Body of pancreas (tissue), 4 donors: ENCODE data around the gene CARHSP1. TPM values are rescaled to one million over a fixed set of nuclear protein-coding genes. Genes with fewer than 3 reads are reported as not detected.
A peak's percentile ranks its signal among the peaks of the same experiment; 100 is the strongest.

ENCODE experiments used
- ATAC-seq: fragments of 150-250 bp; one replicate; pipeline ENCODE4 v1.9.1; 2016
- DNase-seq, 4 donors: peaks; one replicate each; pipeline ENCODE4 v3.0.0-alpha.2; 2019
- H3K27ac ChIP-seq, 4 donors: fragments of 200-600 bp; sonication (generic); 1 replicate in 3 of 4; 2 replicates in 1 of 4; pipeline versions ENCODE4 v1.5.1 to v1.6.1; 2016 to 2019; ENCODE audit warnings: mild to moderate bottlenecking in 1 of 4, mixed read lengths in 1 of 4, moderate library complexity in 1 of 4
- H3K27me3 ChIP-seq, 2 donors: fragments of 200-600 bp; sonication (generic); one replicate each; pipeline ENCODE4 v1.6.0; 2016; ENCODE audit warnings: mild to moderate bottlenecking in 1 of 2
- H3K36me3 ChIP-seq, 2 donors: fragments of 200-600 bp; sonication (generic); replicated peaks in 1 of 2; 2 replicates each; pipeline ENCODE4 v1.5.1; 2016; ENCODE audit warnings: low read depth in 2 of 2; ENCODE audit not compliant: insufficient read depth in 1 of 2
- H3K4me1 ChIP-seq: fragments of 200-600 bp; sonication (generic); one replicate; pipeline ENCODE4 v1.6.0; 2016
- H3K4me3 ChIP-seq, 2 donors: fragments of 200-600 bp; sonication (generic); 1 replicate in 1 of 2; 2 replicates in 1 of 2; pipeline ENCODE4 v1.5.1; 2016 to 2019
- H3K9me3 ChIP-seq, 3 donors: fragments of 200-600 bp; sonication (generic); 1 replicate in 2 of 3; 2 replicates in 1 of 3; pipeline ENCODE4 v1.5.1; 2016
- POLR2A ChIP-seq, 3 donors: fragments of 450-650 bp; IDR thresholded peaks; one replicate each; pipeline ENCODE4 v1.6.1; 2016; ENCODE audit warnings: antibody characterized with exemption in 3 of 3, mild to moderate bottlenecking in 2 of 3
- WGBS, 2 donors: methylation state at CpG; one replicate each; pipeline ENCODE4 v1.1.5; 2017; 5-methylcytosine and 5-hydroxymethylcytosine counted together
- intact Hi-C: fragments of 100-400 bp; cut with DNase I; formaldehyde crosslinking; loops from one replicate; pipeline ENCODE4 v1.15.1; 2023
- total RNA-seq, 2 donors: library from RNA; depleted of rRNA; stranded (reverse); fragments of >200 nt; gene quantifications; one replicate each; pipeline ENCODE4 v1.1.0, GENCODE V29; 2016
- TF ChIP-seq, protein P1 (sequence below), 7 experiments: fragments of 450-650 bp in 4 of 7; fragments of 200-600 bp in 3 of 7; sonication (generic) in 3 of 7; IDR thresholded peaks; one replicate each; pipeline ENCODE4 v1.5.1; 2016 to 2019; ENCODE audit warnings: antibody characterized with exemption in 7 of 7

CARHSP1 gene
- total RNA-seq, 2 donors from 2014 or later: 16.5 to 59.9 TPM

DNA sequence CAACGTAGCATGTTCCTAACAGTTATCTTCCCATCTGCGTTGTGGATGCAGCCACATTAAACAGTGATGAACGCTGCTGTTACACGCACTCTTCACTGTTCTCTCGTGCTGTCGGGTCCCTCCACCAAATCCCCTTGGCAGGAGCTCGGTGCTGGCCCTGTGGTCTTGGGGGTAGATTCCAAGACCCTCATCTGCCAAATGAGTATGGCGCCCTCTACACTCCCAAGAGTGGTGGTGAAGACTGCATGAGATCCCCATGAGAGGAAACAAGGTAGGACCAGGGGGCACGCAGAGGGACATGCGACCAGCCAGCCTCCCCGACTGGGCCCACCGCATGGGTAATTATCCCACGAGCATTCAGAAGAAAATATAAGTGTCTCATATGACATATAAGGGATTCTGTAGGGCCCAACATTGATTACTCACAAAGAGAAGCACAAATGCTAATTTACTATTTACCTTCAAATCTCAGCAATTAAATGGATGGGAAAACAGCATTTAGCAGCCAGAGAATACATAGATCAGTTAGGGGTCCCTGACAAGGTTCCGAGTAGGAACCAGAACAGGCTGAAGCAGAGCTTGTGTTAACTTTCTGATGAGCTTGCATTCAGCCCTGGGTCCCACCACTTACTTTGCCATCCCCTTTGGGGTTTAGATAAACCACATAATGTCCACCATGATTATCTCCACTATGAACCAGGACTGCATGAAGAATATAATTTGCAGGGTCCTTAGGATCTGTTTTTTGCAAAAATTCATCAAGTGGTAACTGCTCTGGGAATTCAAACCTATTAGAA lies 37.2 kb upstream of the CARHSP1 start:
- Histone ChIP-seq H3K36me3 (peaks cover 20 to 54% of the 10 kb centered on the region in 2 donors), H3K9me3 (no peaks in the 10 kb centered on the region)

DNA sequence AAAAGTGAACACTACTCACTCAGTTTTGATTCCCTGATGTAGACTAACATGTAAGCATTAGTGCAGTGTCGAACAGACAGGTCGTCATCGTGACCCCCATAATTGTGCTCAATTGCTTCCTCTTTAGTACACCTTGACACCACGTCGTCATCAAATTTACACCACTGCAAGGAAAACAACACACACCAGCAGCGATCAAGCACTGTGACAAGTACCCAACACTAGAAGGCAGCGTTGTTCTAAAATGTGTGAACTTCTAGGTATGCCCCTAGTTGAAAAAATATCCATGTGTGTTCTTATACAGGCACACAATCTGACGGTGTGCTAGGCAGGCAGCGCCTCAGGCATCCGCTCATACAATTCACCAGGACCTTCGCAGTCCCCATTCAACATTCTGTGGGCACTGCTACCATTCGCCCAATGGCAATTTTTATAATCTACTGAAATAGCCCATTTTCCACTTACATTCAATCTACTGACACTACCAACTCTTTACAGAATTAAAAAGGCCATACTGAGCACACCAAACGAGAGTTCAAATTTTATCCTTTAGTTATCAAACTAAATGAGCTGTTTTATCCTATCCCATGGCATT lies 36.5 kb upstream of the CARHSP1 start:
- no peaks in the 10 kb centered on the region for H3K4me1 ChIP-seq
- peaks cover 20 to 57% of the 10 kb centered on the region in 2 donors for H3K36me3 ChIP-seq
- intact Hi-C loops: no loop called here
- no peak for DNase-seq
- no peak for ATAC-seq
- TF ChIP-seq, protein P1, sequence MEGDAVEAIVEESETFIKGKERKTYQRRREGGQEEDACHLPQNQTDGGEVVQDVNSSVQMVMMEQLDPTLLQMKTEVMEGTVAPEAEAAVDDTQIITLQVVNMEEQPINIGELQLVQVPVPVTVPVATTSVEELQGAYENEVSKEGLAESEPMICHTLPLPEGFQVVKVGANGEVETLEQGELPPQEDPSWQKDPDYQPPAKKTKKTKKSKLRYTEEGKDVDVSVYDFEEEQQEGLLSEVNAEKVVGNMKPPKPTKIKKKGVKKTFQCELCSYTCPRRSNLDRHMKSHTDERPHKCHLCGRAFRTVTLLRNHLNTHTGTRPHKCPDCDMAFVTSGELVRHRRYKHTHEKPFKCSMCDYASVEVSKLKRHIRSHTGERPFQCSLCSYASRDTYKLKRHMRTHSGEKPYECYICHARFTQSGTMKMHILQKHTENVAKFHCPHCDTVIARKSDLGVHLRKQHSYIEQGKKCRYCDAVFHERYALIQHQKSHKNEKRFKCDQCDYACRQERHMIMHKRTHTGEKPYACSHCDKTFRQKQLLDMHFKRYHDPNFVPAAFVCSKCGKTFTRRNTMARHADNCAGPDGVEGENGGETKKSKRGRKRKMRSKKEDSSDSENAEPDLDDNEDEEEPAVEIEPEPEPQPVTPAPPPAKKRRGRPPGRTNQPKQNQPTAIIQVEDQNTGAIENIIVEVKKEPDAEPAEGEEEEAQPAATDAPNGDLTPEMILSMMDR (IDR thresholded peaks at IDR 0.05): peak in 4 of 7 experiments; percentile 13 to 48 (median 40)
- TF ChIP-seq POLR2A (IDR thresholded peaks at IDR 0.05): no peak
- H3K27ac ChIP-seq: no peak overlapping the region
- no peak overlapping the region for H3K4me3 ChIP-seq
- WGBS, 2 donors: 73 to 76% methylated on average over 13 of the region's 13 CpGs
- no peaks in the 10 kb centered on the region for H3K27me3 ChIP-seq
- H3K9me3 ChIP-seq: no peaks in the 10 kb centered on the region

More for the DNA sequence above, 37.2 kb upstream of the CARHSP1 start:
- TF ChIP-seq, protein P1 (IDR thresholded peaks at IDR 0.05): no peak
- TF ChIP-seq POLR2A (IDR thresholded peaks at IDR 0.05): no peak
- DNase-seq: no peak
- intact Hi-C loops: no loop called here
- Histone ChIP-seq H3K4me3 (no peak overlapping the region), H3K27me3 (no peaks in the 10 kb centered on the region), H3K27ac (no peak overlapping the region), H3K4me1 (peaks cover 2% of the 10 kb centered on the region)
- ATAC-seq: no peak
- 88 to 92% methylated on average over 14 of the region's 14 CpGs for whole genome bisulfite sequencing, 2 donors

DNA sequence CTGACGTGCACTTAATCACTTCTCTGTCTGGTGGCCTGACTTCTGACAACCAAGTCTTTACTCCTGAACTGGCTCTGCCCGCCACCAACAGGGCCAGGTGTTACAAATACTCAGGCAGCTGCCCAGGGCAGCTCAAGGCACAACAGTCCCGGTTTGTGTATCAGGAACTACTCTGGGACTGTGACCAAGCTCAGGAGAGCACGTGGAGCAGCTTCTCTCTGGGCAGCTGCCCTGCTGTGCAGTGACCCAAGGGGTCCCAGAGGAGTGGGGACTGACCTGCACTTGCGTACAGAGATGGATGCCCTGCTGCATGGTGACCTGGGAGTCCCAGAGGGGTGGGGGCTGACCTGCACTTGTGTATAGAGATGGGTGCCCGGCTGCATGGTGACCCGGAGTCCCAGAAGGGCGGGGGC lies 35.2 kb upstream of the CARHSP1 start:
- 81 to 100% methylated on average over 2 to 8 of the region's 8 CpGs for WGBS, 2 donors
- intact Hi-C loops: no loop called here
- Histone ChIP-seq H3K27ac (no peak overlapping the region), H3K9me3 (no peaks in the 10 kb centered on the region), H3K4me3 (no peak overlapping the region), H3K4me1 (no peaks in the 10 kb centered on the region), H3K27me3 (no peaks in the 10 kb centered on the region), H3K36me3 (peaks cover 20 to 65% of the 10 kb centered on the region in 2 donors)
- no peak for ATAC-seq
- no peak for TF ChIP-seq POLR2A (IDR thresholded peaks at IDR 0.05)
- TF ChIP-seq, protein P1 (IDR thresholded peaks at IDR 0.05): no peak
- DNase-seq: no peak

DNA sequence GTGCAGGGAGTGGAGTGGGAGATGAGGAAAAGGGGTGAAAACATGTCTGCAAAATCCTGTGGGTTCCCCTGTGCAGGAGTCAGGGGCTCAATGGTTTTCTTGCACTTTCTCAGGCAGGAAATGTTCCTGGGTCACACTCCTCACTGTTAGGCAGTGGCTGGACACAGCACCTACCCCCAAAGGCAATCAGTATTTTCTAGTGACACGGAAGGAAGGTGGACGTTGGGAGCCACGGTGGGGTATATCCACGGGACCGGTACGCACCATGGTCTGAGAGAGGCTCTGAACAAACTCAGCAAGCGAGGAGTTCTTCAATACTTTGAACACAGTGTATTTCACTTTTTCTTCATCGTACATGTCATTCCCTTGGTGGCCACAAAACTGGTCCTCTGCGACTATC lies 34.2 kb upstream of the CARHSP1 start:
- TF ChIP-seq, protein P1 (IDR thresholded peaks at IDR 0.05): no peak
- TF ChIP-seq POLR2A (IDR thresholded peaks at IDR 0.05): no peak
- 90 to 91% methylated on average over 9 of the region's 9 CpGs for WGBS, 2 donors
- Histone ChIP-seq H3K27ac (no peak overlapping the region), H3K9me3 (no peaks in the 10 kb centered on the region), H3K4me3 (no peak overlapping the region), H3K4me1 (no peaks in the 10 kb centered on the region), H3K27me3 (no peaks in the 10 kb centered on the region), H3K36me3 (peaks cover 20 to 70% of the 10 kb centered on the region in 2 donors)
- intact Hi-C loops: no loop called here
- no peak for DNase-seq
- no peak for ATAC-seq
